Colonic mucosa (tissue), 4 donors: Measurements from ENCODE around the gene QPRT. TPM values are rescaled to one million over a fixed set of nuclear protein-coding genes. Genes with fewer than 3 reads are reported as not detected.
A peak's percentile ranks its signal among the peaks of the same experiment; 100 is the strongest.
"Not testable (repeated sequence)": the region's sequence is repeated elsewhere in the genome, so short reads cannot be mapped to it uniquely, and the experiment has no call there.

Experiments used
- DNase-seq: peaks from one replicate; pipeline ENCODE4 v3.0.0-alpha.2; 2020
- H3K27ac ChIP-seq: fragments of 200-600 bp; one replicate; pipeline ENCODE4 v1.8.0; 2021
- H3K27me3 ChIP-seq: fragments of 200-600 bp; one replicate; pipeline ENCODE4 v1.8.0; 2021
- H3K36me3 ChIP-seq: fragments of 200-600 bp; one replicate; pipeline ENCODE4 v1.8.0; 2021
- H3K4me1 ChIP-seq: fragments of 200-600 bp; one replicate; pipeline ENCODE4 v1.8.0; 2021; ENCODE audit warnings: mild to moderate bottlenecking
- H3K4me3 ChIP-seq: fragments of 200-600 bp; one replicate; pipeline ENCODE4 v1.8.0; 2021
- H3K9ac ChIP-seq, 2 donors: one replicate each; pipeline ENCODE4 v1.7.0; 2013; ENCODE audit warnings: control low read depth in 2 of 2, low read depth in 2 of 2, low read length in 2 of 2
- H3K9me3 ChIP-seq: fragments of 200-600 bp; one replicate; pipeline ENCODE4 v1.8.0; 2021
- intact Hi-C: fragments of 100-400 bp; cut with DNase I; formaldehyde crosslinking; loops from one replicate; pipeline ENCODE4 v1.14.1; 2022
- total RNA-seq, 2 donors: library from RNA; stranded (reverse); fragmentation: NEBNext Ultra II Directional in 1 of 2; extraction: Animal tissue kit (Norgen Biotek cat#: 25700) in 1 of 2; gene quantifications; one replicate each; pipeline ENCODE4 v1.2.1, GENCODE V29; 2021
- TF ChIP-seq, protein P1 (sequence below): fragments of 200-600 bp; IDR thresholded peaks from one replicate; pipeline ENCODE4 v1.8.0; 2022; ENCODE audit warnings: antibody characterized with exemption, mild to moderate bottlenecking
- donor health status: healthy.
- donor health status: DM: no; HTN: no; CAD: no.
- donor health status: DM: no; HTN: no; CAD: no.

The QPRT gene
- total RNA-seq, 2 donors from 2014 or later, result 54.7 to 102 TPM

DNA sequence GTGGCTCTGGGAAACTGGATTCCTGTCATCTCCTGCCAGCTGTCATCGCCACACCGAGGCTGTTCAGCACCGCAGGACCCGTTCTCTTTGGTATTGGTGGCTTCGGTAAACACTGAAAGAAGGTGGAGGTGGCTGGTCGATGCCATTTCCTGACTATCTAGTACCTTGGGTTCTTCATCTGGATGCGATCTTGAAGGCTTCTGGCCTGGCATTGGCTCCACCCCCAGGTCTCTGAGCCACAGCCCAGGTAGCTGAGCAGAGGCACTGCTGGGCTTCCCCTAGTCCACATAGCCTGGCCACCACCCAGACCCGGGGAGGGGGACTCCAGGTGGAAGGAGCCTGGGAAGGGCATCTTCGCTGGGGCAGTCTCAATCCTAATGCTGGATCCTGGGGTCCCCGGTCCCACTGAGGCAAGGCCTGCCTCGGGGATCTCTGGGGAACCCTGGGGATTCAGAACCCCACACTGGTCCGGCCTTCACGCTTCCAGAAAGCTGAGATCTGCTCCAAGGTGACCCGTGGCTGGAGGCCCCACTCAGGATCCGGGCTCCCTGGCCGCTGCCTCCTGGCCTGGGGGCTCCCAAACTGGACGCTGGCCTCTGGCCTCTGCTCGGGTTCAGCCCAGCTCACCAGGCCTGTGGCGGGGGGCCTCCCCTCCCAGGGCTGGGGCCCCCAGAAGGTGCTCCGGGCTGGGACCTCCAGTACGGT lies 65.0 kb downstream of the QPRT start:
- Histone ChIP-seq H3K27me3 (no peaks in the 10 kb centered on the region), H3K36me3 (no peaks in the 10 kb centered on the region), H3K27ac (no peak overlapping the region), H3K4me1 (peaks cover 12% of the 10 kb centered on the region), H3K9me3 (no peaks in the 10 kb centered on the region), H3K9ac (peak overlapping the region in 1 of 2 donors; percentile 1), H3K4me3 (no peak overlapping the region)
- intact Hi-C loops, result no loop called here
- TF ChIP-seq, protein P1, sequence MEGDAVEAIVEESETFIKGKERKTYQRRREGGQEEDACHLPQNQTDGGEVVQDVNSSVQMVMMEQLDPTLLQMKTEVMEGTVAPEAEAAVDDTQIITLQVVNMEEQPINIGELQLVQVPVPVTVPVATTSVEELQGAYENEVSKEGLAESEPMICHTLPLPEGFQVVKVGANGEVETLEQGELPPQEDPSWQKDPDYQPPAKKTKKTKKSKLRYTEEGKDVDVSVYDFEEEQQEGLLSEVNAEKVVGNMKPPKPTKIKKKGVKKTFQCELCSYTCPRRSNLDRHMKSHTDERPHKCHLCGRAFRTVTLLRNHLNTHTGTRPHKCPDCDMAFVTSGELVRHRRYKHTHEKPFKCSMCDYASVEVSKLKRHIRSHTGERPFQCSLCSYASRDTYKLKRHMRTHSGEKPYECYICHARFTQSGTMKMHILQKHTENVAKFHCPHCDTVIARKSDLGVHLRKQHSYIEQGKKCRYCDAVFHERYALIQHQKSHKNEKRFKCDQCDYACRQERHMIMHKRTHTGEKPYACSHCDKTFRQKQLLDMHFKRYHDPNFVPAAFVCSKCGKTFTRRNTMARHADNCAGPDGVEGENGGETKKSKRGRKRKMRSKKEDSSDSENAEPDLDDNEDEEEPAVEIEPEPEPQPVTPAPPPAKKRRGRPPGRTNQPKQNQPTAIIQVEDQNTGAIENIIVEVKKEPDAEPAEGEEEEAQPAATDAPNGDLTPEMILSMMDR, result no peak
- DNase-seq, result peak; percentile 31

DNA sequence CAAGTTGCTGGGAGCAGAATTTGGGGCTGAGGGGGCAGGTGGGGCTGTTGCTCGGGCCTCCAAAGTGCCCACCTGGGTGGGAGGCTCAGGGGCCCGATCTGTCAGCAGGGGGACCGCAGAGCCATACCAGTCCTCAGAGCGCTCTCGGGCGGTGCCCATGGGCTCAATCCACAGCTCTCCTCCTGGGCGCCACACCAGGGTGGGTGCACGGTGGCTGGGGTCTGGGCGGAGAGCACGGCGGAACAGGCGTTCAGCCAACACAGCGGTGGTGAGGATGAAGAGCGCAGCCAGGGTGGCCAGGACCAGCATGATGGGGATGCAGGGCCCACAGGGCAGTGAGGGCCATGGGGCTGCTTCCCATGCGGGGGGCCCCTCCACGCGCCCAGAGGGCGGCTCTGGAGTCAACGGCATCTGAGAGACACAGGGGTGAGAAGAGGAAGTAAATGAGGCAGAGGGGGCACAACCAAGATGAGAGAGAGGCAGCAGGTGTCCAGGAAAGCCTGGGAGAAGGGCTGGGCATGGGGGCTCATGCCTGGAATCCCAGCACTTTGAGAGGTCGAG lies 65.6 kb downstream of the QPRT start:
- TF ChIP-seq, protein P1, result no peak
- H3K36me3 ChIP-seq, result no peaks in the 10 kb centered on the region
- H3K4me3 ChIP-seq, result peak overlapping the region; percentile 37
- no peak for DNase-seq
- peaks cover 6% of the 10 kb centered on the region for H3K4me1 ChIP-seq
- H3K9me3 ChIP-seq, result no peaks in the 10 kb centered on the region
- H3K27me3 ChIP-seq, result no peaks in the 10 kb centered on the region
- intact Hi-C loops, result no loop called here
- H3K27ac ChIP-seq, result peak overlapping the region; percentile 16
- peak overlapping the region; percentile 38 to 46 for H3K9ac ChIP-seq

DNA sequence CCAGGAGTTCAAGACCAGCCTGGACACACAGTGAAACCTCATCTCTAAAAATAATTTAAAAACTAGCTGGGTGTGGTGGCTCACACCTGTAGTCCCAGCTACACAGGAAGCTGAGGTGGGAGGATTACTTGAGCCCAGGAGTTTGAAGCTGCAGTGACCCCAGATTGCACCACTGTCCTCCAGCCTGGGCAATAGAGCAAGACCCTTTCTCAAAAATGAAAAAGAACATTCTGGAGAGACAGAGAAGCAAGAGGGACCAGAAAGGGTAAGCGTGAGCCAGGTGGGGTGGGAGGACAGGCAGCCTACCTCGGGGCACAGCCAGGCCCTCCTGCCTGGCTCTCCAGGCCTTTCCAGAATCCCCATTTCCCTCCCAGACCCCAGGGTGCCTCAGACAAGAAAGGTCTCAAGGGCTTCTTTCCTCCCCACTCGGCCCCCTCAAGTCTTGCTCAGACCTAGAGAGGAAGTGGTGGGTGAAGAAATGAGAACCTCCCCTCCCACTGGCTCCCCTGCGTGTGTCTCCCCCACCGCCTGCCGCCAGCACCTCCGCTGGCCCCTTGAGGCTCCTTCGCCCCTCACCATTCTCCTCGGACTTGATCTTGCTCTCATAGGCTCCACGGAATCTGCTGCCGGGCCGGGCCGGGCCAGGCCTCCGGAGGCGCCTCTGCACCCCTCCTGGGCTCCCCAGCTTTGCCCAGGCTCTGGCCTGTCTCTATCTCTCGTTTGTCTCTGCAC lies 66.3 kb downstream of the QPRT start:
- Histone ChIP-seq H3K9me3 (no peaks in the 10 kb centered on the region), H3K27ac (peak overlapping the region; percentile 16), H3K36me3 (no peaks in the 10 kb centered on the region), H3K4me1 (no peaks in the 10 kb centered on the region), H3K4me3 (peak overlapping the region; percentile 37), H3K9ac (peak overlapping the region; percentile 32 to 38), H3K27me3 (no peaks in the 10 kb centered on the region)
- peak; percentile 29 for DNase-seq
- TF ChIP-seq, protein P1, result no peak
- intact Hi-C loops, result no loop called here

DNA sequence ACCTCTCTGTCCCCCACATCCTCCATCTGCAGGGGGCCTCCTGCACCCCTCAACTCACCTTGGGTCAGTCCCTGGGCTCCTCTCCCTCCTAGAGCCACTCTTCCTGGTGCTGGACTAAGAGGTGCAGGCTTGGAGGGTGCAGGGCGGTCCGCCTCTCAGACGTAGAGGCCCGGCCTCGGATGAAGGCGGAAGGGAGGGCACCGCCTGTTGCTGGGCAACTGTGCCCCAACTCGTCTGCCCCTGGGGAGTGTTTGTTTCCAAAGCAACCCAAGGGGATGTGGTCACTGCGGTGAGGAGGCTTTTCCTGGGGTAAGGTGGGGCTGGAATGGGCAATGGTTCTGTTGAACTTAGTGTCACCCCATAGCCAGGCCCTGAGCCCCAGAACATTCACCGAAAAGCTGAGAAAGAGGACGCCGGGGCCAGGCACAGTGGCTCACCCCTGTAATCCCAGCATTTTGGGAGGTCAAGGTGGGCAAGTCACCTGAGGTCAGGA lies 66.9 kb downstream of the QPRT start, which contains the start of gene C16orf54:
Gene C16orf54, minus strand, starts transcription at position 138 of the 493 bp plus-strand sequence. CDS start 1,039 bp downstream, outside the sequence.
- TF ChIP-seq, protein P1, result no peak
- H3K9ac ChIP-seq, result peak within 1 kb of the TSS; percentile 38 to 46
- no peaks in the 10 kb centered on the region for H3K27me3 ChIP-seq
- H3K9me3 ChIP-seq, result no peaks in the 10 kb centered on the region
- DNase-seq, result peak; percentile 73
- H3K4me1 ChIP-seq, result no peaks in the 10 kb centered on the region
- H3K36me3 ChIP-seq, result no peaks in the 10 kb centered on the region
- peak within 1 kb of the TSS; percentile 16 for H3K27ac ChIP-seq
- peak within 1 kb of the TSS; percentile 37 for H3K4me3 ChIP-seq
- intact Hi-C loops, result no loop called here

DNA sequence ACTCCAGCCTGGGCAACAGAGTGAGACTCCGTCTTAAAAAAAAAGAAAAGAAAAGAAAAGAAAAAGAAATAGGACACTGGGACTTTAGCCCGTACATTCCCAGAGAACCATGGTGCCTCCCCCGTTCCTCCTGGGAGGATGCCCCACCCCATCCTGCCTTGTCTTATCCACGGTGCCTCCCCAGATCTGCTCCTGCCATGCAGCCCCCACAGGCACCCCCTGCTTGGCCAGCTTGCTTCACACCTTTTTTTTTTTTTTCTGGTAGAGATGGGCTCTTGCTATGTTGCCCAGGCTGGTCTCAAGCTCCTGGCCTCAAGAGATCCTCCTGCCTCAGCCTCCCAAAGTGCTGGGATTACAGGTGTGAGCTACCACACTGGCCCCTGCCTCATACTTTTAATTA lies 67.5 kb downstream of the QPRT start:
- H3K4me1 ChIP-seq, H3K27me3 ChIP-seq, H3K9me3 ChIP-seq, DNase-seq, H3K36me3 ChIP-seq, intact Hi-C loops, H3K4me3 ChIP-seq: not testable (repeated sequence)
- peak overlapping the region; percentile 16 for H3K27ac ChIP-seq
- peak overlapping the region in 1 of 2 donors; percentile 19 for H3K9ac ChIP-seq

Other genes with a start within 250 kb of the QPRT start
- gene BOLA2, start 224.8 kb upstream of the QPRT start, total RNA-seq, result 1 to 10 TPM; 5.5 to 6.6 TPM
- gene SLX1B, start 224.6 kb upstream of the QPRT start, total RNA-seq, result 10 to 100 TPM; 30.1 to 33.4 TPM
- gene SULT1A4, start 219.3 kb upstream of the QPRT start, total RNA-seq, result 10 to 100 TPM; 32.0 to 63.9 TPM
- gene NPIPB12, start 172.8 kb upstream of the QPRT start, total RNA-seq, result 10 to 100 TPM; 24.6 to 71.6 TPM
- gene SPN, start 15.9 kb upstream of the QPRT start, total RNA-seq, result 1 to 10 TPM; 2.3 to 3.7 TPM
- gene C16orf54, start 66.8 kb downstream of the QPRT start, total RNA-seq, result 1 to 10 TPM; 1.7 TPM
- gene ZG16, start 99.1 kb downstream of the QPRT start, total RNA-seq, result 100 to 1,000 TPM; 280 to 758 TPM
- 100 to 1,000 TPM in 1 of 2 donors, 10 to 100 TPM in 1; 60.7 to 150 TPM for gene KIF22, start 111.6 kb downstream of the QPRT start, total RNA-seq
- gene MAZ, start 127.3 kb downstream of the QPRT start, total RNA-seq, result 100 to 1,000 TPM; 286 to 441 TPM
- gene PRRT2, start 133.0 kb downstream of the QPRT start, total RNA-seq, result 1 to 10 TPM; 1.4 to 1.7 TPM
- gene PAGR1, start 137.0 kb downstream of the QPRT start, total RNA-seq, result 10 to 100 TPM; 16.0 to 45.0 TPM
- gene MVP, start 141.3 kb downstream of the QPRT start, total RNA-seq, result 100 to 1,000 TPM; 427 to 450 TPM
- gene CDIPT, start 184.0 kb downstream of the QPRT start, total RNA-seq, result 10 to 100 TPM; 58.1 to 62.7 TPM
- gene SEZ6L2, start 220.4 kb downstream of the QPRT start, total RNA-seq, result 10 to 100 TPM; 11.2 to 12.1 TPM
- 1 to 10 TPM; 1.5 to 3.9 TPM for gene ASPHD1, start 221.3 kb downstream of the QPRT start, total RNA-seq
- gene KCTD13, start 247.0 kb downstream of the QPRT start, total RNA-seq, result 10 to 100 TPM; 17.7 to 28.8 TPM